GM18907 (cell line): Measurements from ENCODE around the gene S100A11.

Source experiments
- ATAC-seq: cut with Tn5 transposase; IDR thresholded peaks from one replicate; pipeline ENCODE4 v1.9.1; 2021; ENCODE audit warnings: mild to moderate bottlenecking, moderate library complexity; ENCODE audit not compliant: unreplicated experiment

The S100A11 gene

GRCh38 chr1:152039886-152040285, 3.1 kb upstream of the S100A11 start:
- no peak for ATAC-seq

- no peak for ATAC-seq
Observed at GRCh38 chr1:152039461-152039860, 2.7 kb upstream of the S100A11 start.

GRCh38 chr1:152038871-152039270, 2.1 kb upstream of the S100A11 start:
- no peak for ATAC-seq

GRCh38 chr1:152035539-152036266, 1.1 kb downstream of the S100A11 start:
- ATAC-seq: no peak

- ATAC-seq: peak; percentile 53
Observed at GRCh38 chr1:152034654-152035538, 1.9 kb downstream of the S100A11 start.

GRCh38 chr1:152034324-152034653, 2.5 kb downstream of the S100A11 start:
- peak; percentile 15 for ATAC-seq

GRCh38 chr1:152029929-152030211, 6.9 kb downstream of the S100A11 start:
- no peak for ATAC-seq

- no peak for ATAC-seq
Observed at GRCh38 chr1:152029144-152029928, 7.5 kb downstream of the S100A11 start.

GRCh38 chr1:152026895-152027294, 9.9 kb downstream of the S100A11 start:
- no peak for ATAC-seq

GRCh38 chr1:152024223-152024622, 12.6 kb downstream of the S100A11 start:
- ATAC-seq: no peak

GRCh38 chr1:152023221-152023620, 13.6 kb downstream of the S100A11 start:
- no peak for ATAC-seq

- ATAC-seq: no peak
Observed at GRCh38 chr1:152022474-152022873, 14.3 kb downstream of the S100A11 start.

GRCh38 chr1:152021569-152021968, 15.2 kb downstream of the S100A11 start:
- ATAC-seq: no peak

- ATAC-seq: no peak
Observed at GRCh38 chr1:152020849-152021248, 16.0 kb downstream of the S100A11 start.

- no peak for ATAC-seq
Observed at GRCh38 chr1:152018537-152018936, 18.3 kb downstream of the S100A11 start.

- ATAC-seq: no peak
Observed at GRCh38 chr1:152015766-152016165, 21.0 kb downstream of the S100A11 start.

- ATAC-seq: no peak
Observed at GRCh38 chr1:152014943-152015342, 21.9 kb downstream of the S100A11 start.

GRCh38 chr1:152013664-152014237, 23.1 kb downstream of the S100A11 start:
- no peak for ATAC-seq

GRCh38 chr1:152009691-152010090, 27.1 kb downstream of the S100A11 start:
- ATAC-seq: no peak

GRCh38 chr1:152007047-152007446, 29.8 kb downstream of the S100A11 start:
- no peak for ATAC-seq

GRCh38 chr1:152005360-152005912, 31.4 kb downstream of the S100A11 start:
- ATAC-seq: no peak
